CD14-positive monocyte (primary cell): ENCODE data around the gene DAPK2. TPM values are rescaled to one million over a fixed set of nuclear protein-coding genes. Genes with fewer than 3 reads are reported as not detected.
A peak's percentile ranks its signal among the peaks of the same experiment; 100 is the strongest.

Experiments
- DNase-seq, 3 donors: peaks; one replicate each; pipeline ENCODE4 v3.0.0-alpha.2; 2011 to 2022
- H2AFZ ChIP-seq: 2 replicates; pipeline ENCODE4 v1.6.0; 2012; ENCODE audit warnings: mild to moderate bottlenecking, low read depth, low read length, inconsistent platforms; ENCODE audit not compliant: insufficient read depth, poor library complexity, severe bottlenecking
- H3K27ac ChIP-seq, 2 donors: 1 replicate in 1 of 2; 2 replicates in 1 of 2; pipeline ENCODE4 v1.5.1; 2012 to 2013; ENCODE audit warnings: low read length in 2 of 2, control low read depth in 1 of 2, inconsistent platforms in 1 of 2, low read depth in 1 of 2, mild to moderate bottlenecking in 1 of 2
- H3K27me3 ChIP-seq, 2 donors: one replicate each; pipeline versions ENCODE4 v1.6.0 to v1.6.1; 2011 to 2013; ENCODE audit warnings: low read length in 2 of 2; ENCODE audit not compliant: control insufficient read depth in 2 of 2, insufficient read depth in 2 of 2
- H3K36me3 ChIP-seq, 2 donors: replicated peaks in 1 of 2; 1 replicate in 1 of 2; 2 replicates in 1 of 2; pipeline versions ENCODE4 v1.5.1 to v1.6.1; 2012 to 2013; ENCODE audit warnings: low read length in 2 of 2, control low read depth in 1 of 2, inconsistent platforms in 1 of 2, mild to moderate bottlenecking in 1 of 2; ENCODE audit not compliant: insufficient read depth in 2 of 2, control insufficient read depth in 1 of 2
- H3K4me1 ChIP-seq, 2 donors: 1 replicate in 1 of 2; 2 replicates in 1 of 2; pipeline versions ENCODE4 v1.5.1 to v1.6.1; 2012 to 2013; ENCODE audit warnings: low read length in 2 of 2, control low read depth in 1 of 2, inconsistent platforms in 1 of 2, mild to moderate bottlenecking in 1 of 2, moderate library complexity in 1 of 2; ENCODE audit not compliant: insufficient read depth in 2 of 2, control insufficient read depth in 1 of 2
- H3K4me2 ChIP-seq: replicated peaks from 2 replicates; pipeline ENCODE3; 2012; ENCODE audit warnings: low read length, moderate library complexity, mild to moderate bottlenecking; ENCODE audit not compliant: poor library complexity, severe bottlenecking; ENCODE audit errors: extremely low read depth
- H3K4me3 ChIP-seq, 3 experiments: fragments of 200-600 bp in 1 of 3; sonication (generic) in 1 of 3; replicated peaks in 1 of 3; 1 replicate in 2 of 3; 2 replicates in 1 of 3; pipeline ENCODE4 v1.5.1; 2011 to 2013; ENCODE audit warnings: low read length in 3 of 3, mild to moderate bottlenecking in 3 of 3, control low read depth in 2 of 3, low read depth in 2 of 3, inconsistent platforms in 1 of 3, moderate library complexity in 1 of 3
- H3K79me2 ChIP-seq: 2 replicates; pipeline ENCODE4 v1.6.0; 2012; ENCODE audit warnings: mild to moderate bottlenecking, control low read depth, inconsistent platforms, low read length, moderate library complexity; ENCODE audit not compliant: insufficient read depth
- H3K9ac ChIP-seq: 2 replicates; pipeline ENCODE4 v1.6.0; 2017; ENCODE audit warnings: low read length, mild to moderate bottlenecking; ENCODE audit not compliant: insufficient read depth, poor library complexity, severe bottlenecking
- H3K9me3 ChIP-seq, 2 donors: replicated peaks in 1 of 2; 1 replicate in 1 of 2; 2 replicates in 1 of 2; pipeline versions ENCODE4 v1.5.1 to v1.6.1; 2012 to 2013; ENCODE audit warnings: low read length in 2 of 2, control low read depth in 1 of 2; ENCODE audit not compliant: control insufficient read depth in 1 of 2, insufficient read depth in 1 of 2
- H4K20me1 ChIP-seq: 2 replicates; pipeline ENCODE4 v1.6.0; 2012; ENCODE audit warnings: mild to moderate bottlenecking, low read length, control low read depth, moderate library complexity; ENCODE audit not compliant: insufficient read depth
- H3K27ac Mint-ChIP-seq, 7 donors: one replicate each; pipeline ENCODE4 v1.8.0; 2020; ENCODE audit warnings: mild to moderate bottlenecking in 7 of 7, mixed read lengths in 7 of 7, moderate library complexity in 6 of 7, inconsistent platforms in 2 of 7
- H3K27me3 Mint-ChIP-seq, 3 donors: one replicate each; pipeline ENCODE4 v1.8.0; 2021 to 2022; ENCODE audit warnings: low read depth in 3 of 3, mild to moderate bottlenecking in 3 of 3, mixed read lengths in 3 of 3, moderate library complexity in 3 of 3, inconsistent platforms in 1 of 3
- H3K36me3 Mint-ChIP-seq, 2 donors: one replicate each; pipeline ENCODE4 v1.8.0; 2020; ENCODE audit warnings: mixed read lengths in 2 of 2, inconsistent platforms in 1 of 2, mild to moderate bottlenecking in 1 of 2
- H3K4me1 Mint-ChIP-seq: one replicate; pipeline ENCODE4 v1.8.0; 2020; ENCODE audit warnings: mild to moderate bottlenecking, mixed read lengths
- H3K4me3 Mint-ChIP-seq, 2 donors: one replicate each; pipeline ENCODE4 v1.8.0; 2020; ENCODE audit warnings: mild to moderate bottlenecking in 2 of 2, mixed read lengths in 2 of 2, moderate library complexity in 1 of 2
- H3K9me3 Mint-ChIP-seq, 7 donors: one replicate each; pipeline ENCODE4 v1.8.0; 2020 to 2022; ENCODE audit warnings: mixed read lengths in 7 of 7, mild to moderate bottlenecking in 6 of 7, moderate library complexity in 6 of 7, inconsistent platforms in 2 of 7
- CTCF ChIP-seq: fragments of 200-600 bp; IDR thresholded peaks from one replicate; pipeline ENCODE4 v1.8.0; 2022; ENCODE audit warnings: antibody characterized with exemption, mild to moderate bottlenecking
- WGBS: methylation state at CpG from one replicate; pipeline ENCODE4 v1.1.5; 2013; ENCODE audit warnings: missing lambda C conversion rate; ENCODE audit not compliant: insufficient coverage; 5-methylcytosine and 5-hydroxymethylcytosine counted together
- intact Hi-C, 2 donors: fragments of 100-400 bp; cut with micrococcal nuclease; formaldehyde crosslinking; loops; one replicate each; pipeline versions ENCODE4 v1.15.0 to v1.15.1; 2023
- polyA plus RNA-seq, 3 donors: library from polyadenylated mRNA; depleted of rRNA in 1 of 3; unstranded in 2 of 3; stranded (reverse) in 1 of 3; fragments of 300-500 nt in 2 of 3; fragments of >200 nt in 1 of 3; fragmentation: Illumina TruSeq in 2 of 3; gene quantifications; 1 replicate in 2 of 3; 2 replicates in 1 of 3; pipeline ENCODE4 v1.2.3, GENCODE V29; 2012 to 2021

The DAPK2 gene
- polyA plus RNA-seq, 3 donors: 0.59 to 4.1 (median 2.1) TPM

DNA sequence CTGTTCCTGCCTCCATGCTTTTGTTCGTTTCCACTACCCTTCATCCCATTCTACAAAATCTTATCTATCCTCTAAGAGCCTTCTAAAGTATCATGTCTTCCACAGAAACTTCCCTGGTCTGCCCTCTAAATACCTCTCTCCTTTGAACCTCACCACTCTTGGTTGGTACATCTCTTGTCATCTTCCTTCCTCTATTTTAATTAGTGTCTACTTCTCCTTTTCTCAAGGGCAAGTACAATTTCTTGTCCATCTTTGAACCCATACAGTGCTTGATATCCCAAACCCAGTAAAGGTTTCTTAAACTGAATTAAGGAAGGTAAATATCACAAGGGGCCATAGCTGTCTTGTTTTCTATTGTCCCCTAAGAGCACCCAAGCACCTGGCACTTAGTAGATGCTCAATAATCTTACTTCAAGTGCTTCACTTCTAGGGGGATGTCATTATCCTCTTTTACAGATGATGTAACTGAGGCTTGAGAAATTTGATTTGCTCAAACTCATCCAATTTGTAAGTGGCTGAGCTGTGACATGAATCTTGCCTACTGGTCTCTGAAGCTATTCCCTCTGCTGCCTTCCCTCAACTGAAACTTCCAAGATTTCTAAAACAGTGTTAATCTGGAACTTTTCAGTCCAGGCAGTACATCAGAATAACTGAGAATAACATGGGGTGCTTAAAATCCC lies 2.6 kb upstream of the DAPK2 start:
- Histone ChIP-seq H3K4me2 (peak overlapping the region; percentile 37), H2AFZ (no peak overlapping the region), H3K27me3 (peaks cover 0 to 18% of the 10 kb centered on the region in 2 donors), H3K4me1 (peaks cover 64 to 69% of the 10 kb centered on the region in 2 donors), H3K4me3 (peak overlapping the region in 1 of 3 experiments; percentile 34), H3K36me3 (no peaks in the 10 kb centered on the region), H3K9me3 (no peaks in the 10 kb centered on the region), H4K20me1 (peaks cover 10% of the 10 kb centered on the region), H3K79me2 (no peaks in the 10 kb centered on the region), H3K9ac (no peak overlapping the region), H3K27ac (peak overlapping the region in 1 of 2 donors; percentile 55)
- peaks cover 76% of the 10 kb centered on the region for H3K4me1 Mint-ChIP-seq
- peaks cover 23 to 40% (median 35%) of the 10 kb centered on the region in 3 donors for H3K27me3 Mint-ChIP-seq
- H3K4me3 Mint-ChIP-seq: peak overlapping the region in 1 of 2 donors; percentile 78
- 50% methylated on average over 1 of the region's 1 CpG for WGBS
- H3K9me3 Mint-ChIP-seq: no peaks in the 10 kb centered on the region
- peak overlapping the region; percentile 72 to 95 (median 86) for H3K27ac Mint-ChIP-seq
- peaks cover 0 to 8% of the 10 kb centered on the region in 2 donors for H3K36me3 Mint-ChIP-seq
- intact Hi-C loops: no loop called here
- TF ChIP-seq CTCF: no peak
- peak; percentile 59 to 77 (median 72) for DNase-seq

DNA sequence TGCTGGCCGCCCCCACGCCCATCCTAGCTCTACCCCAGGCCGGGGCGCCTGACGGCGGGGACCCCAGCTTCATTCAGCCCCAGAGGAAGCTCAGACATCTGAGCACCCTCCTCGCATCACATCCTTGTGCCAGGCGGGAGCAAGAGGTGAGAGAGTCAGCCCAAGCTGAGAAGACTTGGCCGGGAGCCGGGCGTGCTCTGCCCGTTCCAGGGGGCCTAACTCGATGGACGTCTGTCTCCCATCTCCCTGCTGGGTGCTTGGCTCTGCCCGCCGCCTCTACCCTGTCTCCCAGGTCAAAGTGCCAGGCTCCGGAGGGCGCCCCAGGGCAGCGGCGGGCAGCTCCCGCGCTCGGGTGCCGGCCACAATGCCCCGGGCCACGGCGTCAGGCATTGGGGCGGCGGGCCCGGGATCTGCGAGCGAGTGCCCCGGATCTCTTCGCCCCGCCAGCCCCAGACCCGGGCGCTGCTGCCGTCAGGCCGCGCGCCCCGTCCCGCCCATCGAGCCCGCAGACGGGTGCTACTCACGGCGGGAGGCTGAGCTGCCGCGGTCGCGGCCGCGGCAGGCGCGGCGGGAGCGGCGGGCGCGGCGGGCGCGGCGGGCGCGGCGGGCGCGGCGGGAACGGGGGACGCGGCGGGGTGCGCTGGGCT lies 388 bp downstream of the DAPK2 start:
- Mint-ChIP-seq H3K4me1 (peaks cover 65% of the 10 kb centered on the region), H3K9me3 (peaks cover 0 to 2% (median 0%) of the 10 kb centered on the region in 7 donors), H3K36me3 (peaks cover 0 to 4% of the 10 kb centered on the region in 2 donors), H3K4me3 (peak overlapping the region; percentile 64 to 80), H3K27me3 (peaks cover 28 to 45% (median 41%) of the 10 kb centered on the region in 3 donors), H3K27ac (no peak overlapping the region)
- intact Hi-C loops: no loop called here
- peaks cover 10% of the 10 kb centered on the region for H4K20me1 ChIP-seq
- no peak overlapping the region for H3K27ac ChIP-seq
- H3K4me1 ChIP-seq: peaks cover 62 to 67% of the 10 kb centered on the region in 2 donors
- no peak for DNase-seq
- peak overlapping the region; percentile 61 for H2AFZ ChIP-seq
- WGBS: 20% methylated on average over 74 of the region's 76 CpGs
- H3K4me3 ChIP-seq: peak overlapping the region in 2 of 3 experiments; percentile 6 to 62
- H3K4me2 ChIP-seq: peak overlapping the region; percentile 72
- H3K27me3 ChIP-seq: peaks cover 0 to 28% of the 10 kb centered on the region in 2 donors
- no peak for TF ChIP-seq CTCF
- no peaks in the 10 kb centered on the region for H3K79me2 ChIP-seq
- no peaks in the 10 kb centered on the region for H3K36me3 ChIP-seq
- no peaks in the 10 kb centered on the region for H3K9me3 ChIP-seq
- H3K9ac ChIP-seq: no peak overlapping the region
